Sigmoid colon (tissue), 7 donors: ENCODE measurements around the gene RNF224. TPM values are rescaled to one million over a fixed set of nuclear protein-coding genes. Genes with fewer than 3 reads are reported as not detected.
"Not testable (repeated sequence)": the region's sequence is repeated elsewhere in the genome, so short reads cannot be mapped to it uniquely, and the experiment has no call there.

Source experiments
- DNase-seq: peaks from one replicate; pipeline ENCODE4 v3.0.0-alpha.2; 2019
- H3K27ac ChIP-seq, 4 donors: fragments of 200-600 bp; sonication (generic); one replicate each; pipeline ENCODE4 v1.5.1; 2016 to 2019; ENCODE audit warnings: mild to moderate bottlenecking in 1 of 4
- H3K27me3 ChIP-seq, 3 donors: fragments of 200-600 bp; sonication (generic); one replicate each; pipeline ENCODE4 v1.5.1; 2019; ENCODE audit warnings: mild to moderate bottlenecking in 1 of 3
- H3K36me3 ChIP-seq, 4 donors: fragments of 200-600 bp; sonication (generic); one replicate each; pipeline ENCODE4 v1.5.1; 2016 to 2019
- H3K4me1 ChIP-seq, 4 donors: fragments of 200-600 bp; sonication (generic); one replicate each; pipeline ENCODE4 v1.5.1; 2017 to 2019
- H3K4me3 ChIP-seq, 4 donors: fragments of 200-600 bp; sonication (generic); one replicate each; pipeline ENCODE4 v1.5.1; 2017 to 2019; ENCODE audit warnings: mild to moderate bottlenecking in 2 of 4, moderate library complexity in 1 of 4
- H3K9me3 ChIP-seq, 4 donors: fragments of 200-600 bp in 3 of 4; sonication (generic) in 3 of 4; one replicate each; pipeline versions ENCODE4 v1.5.1 to v1.6.1; 2013 to 2019
- CTCF ChIP-seq, 4 experiments: fragments of 450-650 bp in 3 of 4; fragments of 200-600 bp in 1 of 4; IDR thresholded peaks; one replicate each; pipeline ENCODE4 v1.5.1; 2016 to 2019; ENCODE audit warnings: antibody characterized with exemption in 4 of 4, mild to moderate bottlenecking in 3 of 4, moderate library complexity in 2 of 4
- EP300 ChIP-seq, 4 donors: sonication (generic); formaldehyde crosslinking; IDR thresholded peaks; one replicate each; pipeline ENCODE4 v1.6.1; 2017; ENCODE audit warnings: antibody characterized with exemption in 4 of 4
- POLR2A ChIP-seq, 2 donors: fragments of 450-650 bp; IDR thresholded peaks; one replicate each; pipeline ENCODE4 v1.6.1; 2016; ENCODE audit warnings: antibody characterized with exemption in 2 of 2, mild to moderate bottlenecking in 2 of 2, moderate library complexity in 2 of 2
- POLR2AphosphoS5 ChIP-seq, 4 donors: sonication (generic); formaldehyde crosslinking; IDR thresholded peaks; one replicate each; pipeline ENCODE4 v1.6.1; 2017; ENCODE audit warnings: antibody characterized with exemption in 4 of 4
- WGBS, 2 donors: extraction: QIAGEN DNeasy Blood & Tissue Kit; methylation state at CpG; one replicate each; pipeline ENCODE4 v1.1.7; 2013; 5-methylcytosine and 5-hydroxymethylcytosine counted together
- intact Hi-C: fragments of 100-400 bp; cut with DNase I; formaldehyde crosslinking; loops from one replicate; pipeline ENCODE4 v1.15.1; 2023
- polyA plus RNA-seq, 3 donors: library from polyadenylated mRNA; stranded (reverse); fragments of 200-250 nt; gene quantifications; one replicate each; pipeline ENCODE4 v1.2.3, GENCODE V29; 2013
- total RNA-seq, 4 donors: library from RNA; depleted of rRNA; stranded (reverse); fragments of >200 nt; gene quantifications; one replicate each; pipeline ENCODE4 v1.1.0, GENCODE V29; 2016
- donor health status: healthy with polysubstance abuse.
- donor health status: Bipolar disorder and iron deficiency.
- donor health status: healthy.

Gene RNF224
- total and polyA plus RNA-seq, 7 donors: 0.04 TPM; not detected in 6

- Histone ChIP-seq H3K4me1 (peaks cover 2 to 62% (median 46%) of the 10 kb centered on the region in 4 donors), H3K4me3 (peak overlapping the region; percentile 68 to 88 (median 80)), H3K36me3 (peaks cover 4 to 19% (median 15%) of the 10 kb centered on the region in 4 donors), H3K27ac (peak overlapping the region; percentile 92 to 97 (median 92)), H3K9me3 (no peaks in the 10 kb centered on the region), H3K27me3 (no peaks in the 10 kb centered on the region)
- TF ChIP-seq POLR2AphosphoS5 (IDR thresholded peaks at IDR 0.05) (peak in 3 of 4 donors; percentile 3 to 29 (median 10)), CTCF (IDR thresholded peaks at IDR 0.05) (no peak), EP300 (IDR thresholded peaks at IDR 0.05) (no peak), POLR2A (IDR thresholded peaks at IDR 0.05) (no peak)
- DNase-seq: peak; percentile 86
- intact Hi-C loops: loop anchor here (2.0 kb wide), 3 partner anchors 13 to 41 kb away; partner anchors contain the start of genes NELFB, RNF208 and TPRN
- 1 to 3% methylated on average over 83 of the region's 83 CpGs for WGBS, 2 donors
These were observed 14.4 kb downstream of the RNF224 start for GRCh38 chr9:137241490-137242268.

- Histone ChIP-seq H3K4me3 (peak overlapping the region; percentile 68 to 88 (median 80)), H3K9me3 (no peaks in the 10 kb centered on the region), H3K27ac (peak overlapping the region; percentile 92 to 97 (median 92)), H3K36me3 (peaks cover 4 to 19% (median 15%) of the 10 kb centered on the region in 4 donors), H3K27me3 (no peaks in the 10 kb centered on the region), H3K4me1 (peaks cover 2 to 54% (median 41%) of the 10 kb centered on the region in 4 donors)
- WGBS, 2 donors: 31 to 72% methylated on average over 36 of the region's 36 CpGs
- intact Hi-C loops: no loop called here
- DNase-seq: no peak
- TF ChIP-seq EP300 (IDR thresholded peaks at IDR 0.05): no peak
- TF ChIP-seq POLR2A (IDR thresholded peaks at IDR 0.05): no peak
- no peak for TF ChIP-seq POLR2AphosphoS5 (IDR thresholded peaks at IDR 0.05)
- TF ChIP-seq CTCF (IDR thresholded peaks at IDR 0.05): no peak
These were observed 15.2 kb downstream of the RNF224 start for GRCh38 chr9:137242269-137243203.

- H3K27me3 ChIP-seq, DNase-seq, intact Hi-C loops, H3K9me3 ChIP-seq, H3K4me3 ChIP-seq, H3K27ac ChIP-seq: not testable (repeated sequence)
- peaks cover 2 to 53% (median 38%) of the 10 kb centered on the region in 4 donors for H3K4me1 ChIP-seq
- peaks cover 4 to 19% (median 15%) of the 10 kb centered on the region in 4 donors for H3K36me3 ChIP-seq
- 63 to 88% methylated on average over 18 of the region's 18 CpGs for WGBS, 2 donors
These were observed 15.9 kb downstream of the RNF224 start for GRCh38 chr9:137243266-137243625.

GRCh38 chr9:137243626-137244485, 16.6 kb downstream of the RNF224 start:
- H3K27ac ChIP-seq: no peak overlapping the region
- no peaks in the 10 kb centered on the region for H3K9me3 ChIP-seq
- intact Hi-C loops: no loop called here
- H3K27me3 ChIP-seq: no peaks in the 10 kb centered on the region
- no peak for DNase-seq
- peaks cover 2 to 47% (median 33%) of the 10 kb centered on the region in 4 donors for H3K4me1 ChIP-seq
- peaks cover 4 to 19% (median 15%) of the 10 kb centered on the region in 4 donors for H3K36me3 ChIP-seq
- no peak overlapping the region for H3K4me3 ChIP-seq
- TF ChIP-seq CTCF (IDR thresholded peaks at IDR 0.05) (no peak), EP300 (IDR thresholded peaks at IDR 0.05) (no peak), POLR2A (IDR thresholded peaks at IDR 0.05) (no peak), POLR2AphosphoS5 (IDR thresholded peaks at IDR 0.05) (no peak)
- 56 to 72% methylated on average over 15 of the region's 15 CpGs for WGBS, 2 donors
